NCI-H128 (cell line): ENCODE measurements around the gene GSG1L.

ENCODE experiments used
- DNase-seq: peaks from one replicate; lab custom pipeline; 2025; ENCODE audit not compliant: unreplicated experiment; lab: John Stamatoyannopoulos, UW

The GSG1L gene

GRCh38 chr16:28029387-28030002, 34.0 kb downstream of the GSG1L start:
- no peak for DNase-seq

- no peak for DNase-seq
Measured at GRCh38 chr16:28027055-28027454, 36.5 kb downstream of the GSG1L start.

- DNase-seq, result no peak
Measured at GRCh38 chr16:28025631-28026030, 37.9 kb downstream of the GSG1L start.

GRCh38 chr16:28019218-28019617, 44.3 kb downstream of the GSG1L start:
- DNase-seq, result no peak

- no peak for DNase-seq
Measured at GRCh38 chr16:28014851-28015250, 48.7 kb downstream of the GSG1L start.

- DNase-seq, result no peak
Measured at GRCh38 chr16:28013878-28014277, 49.6 kb downstream of the GSG1L start.

GRCh38 chr16:28013392-28013791, 50.1 kb downstream of the GSG1L start:
- no peak for DNase-seq

- no peak for DNase-seq
Measured at GRCh38 chr16:28011971-28012445, 51.5 kb downstream of the GSG1L start.

GRCh38 chr16:28011223-28011622, 52.3 kb downstream of the GSG1L start:
- DNase-seq, result no peak

GRCh38 chr16:28010671-28011070, 52.8 kb downstream of the GSG1L start:
- no peak for DNase-seq

- DNase-seq, result no peak
Measured at GRCh38 chr16:28009586-28010373, 53.7 kb downstream of the GSG1L start.

- no peak for DNase-seq
Measured at GRCh38 chr16:28003923-28004322, 59.6 kb downstream of the GSG1L start.

GRCh38 chr16:28003021-28003865, 60.3 kb downstream of the GSG1L start:
- no peak for DNase-seq

- DNase-seq, result no peak
Measured at GRCh38 chr16:28001642-28002041, 61.9 kb downstream of the GSG1L start.

- DNase-seq, result no peak
Measured at GRCh38 chr16:28001184-28001583, 62.3 kb downstream of the GSG1L start.

GRCh38 chr16:28000314-28001169, 63.0 kb downstream of the GSG1L start:
- no peak for DNase-seq

GRCh38 chr16:27999687-28000086, 63.8 kb downstream of the GSG1L start:
- DNase-seq, result no peak

GRCh38 chr16:27995378-27995777, 68.1 kb downstream of the GSG1L start:
- no peak for DNase-seq

GRCh38 chr16:27994686-27995085, 68.8 kb downstream of the GSG1L start:
- no peak for DNase-seq

- no peak for DNase-seq
Measured at GRCh38 chr16:27993587-27993986, 69.9 kb downstream of the GSG1L start.

GRCh38 chr16:27991876-27992275, 71.6 kb downstream of the GSG1L start:
- no peak for DNase-seq
